ENCODE data around the gene IGFBPL1.

IGFBPL1 gene

GRCh38 chr9:38362852-38363588, 61.2 kb downstream of the IGFBPL1 start:
- TF ChIP-seq, protein P1, sequence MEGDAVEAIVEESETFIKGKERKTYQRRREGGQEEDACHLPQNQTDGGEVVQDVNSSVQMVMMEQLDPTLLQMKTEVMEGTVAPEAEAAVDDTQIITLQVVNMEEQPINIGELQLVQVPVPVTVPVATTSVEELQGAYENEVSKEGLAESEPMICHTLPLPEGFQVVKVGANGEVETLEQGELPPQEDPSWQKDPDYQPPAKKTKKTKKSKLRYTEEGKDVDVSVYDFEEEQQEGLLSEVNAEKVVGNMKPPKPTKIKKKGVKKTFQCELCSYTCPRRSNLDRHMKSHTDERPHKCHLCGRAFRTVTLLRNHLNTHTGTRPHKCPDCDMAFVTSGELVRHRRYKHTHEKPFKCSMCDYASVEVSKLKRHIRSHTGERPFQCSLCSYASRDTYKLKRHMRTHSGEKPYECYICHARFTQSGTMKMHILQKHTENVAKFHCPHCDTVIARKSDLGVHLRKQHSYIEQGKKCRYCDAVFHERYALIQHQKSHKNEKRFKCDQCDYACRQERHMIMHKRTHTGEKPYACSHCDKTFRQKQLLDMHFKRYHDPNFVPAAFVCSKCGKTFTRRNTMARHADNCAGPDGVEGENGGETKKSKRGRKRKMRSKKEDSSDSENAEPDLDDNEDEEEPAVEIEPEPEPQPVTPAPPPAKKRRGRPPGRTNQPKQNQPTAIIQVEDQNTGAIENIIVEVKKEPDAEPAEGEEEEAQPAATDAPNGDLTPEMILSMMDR (IDR thresholded peaks at IDR 0.05; ENCODE audit: borderline replicate concordance, insufficient read depth, low read depth, low read length) = peak; percentile 29; the same call in 1 of the 2 replicates
- H3K4me3 ChIP-seq (ENCODE audit: low read depth, low read length) = no peak overlapping the region

DNA sequence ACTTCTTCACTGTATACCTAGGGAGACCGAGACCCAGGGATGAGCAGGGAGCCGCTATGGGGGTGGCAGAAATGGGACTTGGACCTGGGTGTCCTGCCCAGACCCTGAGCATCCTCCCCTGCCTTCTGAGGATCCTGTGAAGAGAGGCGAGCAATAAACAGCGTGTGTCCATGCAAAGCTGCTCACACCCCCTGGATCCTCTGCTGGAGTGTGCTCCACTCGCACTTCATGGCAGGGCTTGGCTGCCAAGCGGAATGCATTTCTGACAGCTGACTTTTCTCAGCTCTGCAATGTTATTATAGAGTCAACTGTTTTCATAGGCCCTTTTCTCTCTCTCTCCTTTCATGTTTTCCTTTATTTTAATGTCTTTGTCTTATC, 62.8 kb downstream of the IGFBPL1 start:
- no peak overlapping the region for H3K4me3 ChIP-seq (ENCODE audit: low read depth, low read length)
- TF ChIP-seq, protein P1 (IDR thresholded peaks at IDR 0.05; ENCODE audit: borderline replicate concordance, insufficient read depth, low read depth, low read length) = no peak

GRCh38 chr9:38360839-38361472, 63.3 kb downstream of the IGFBPL1 start:
- TF ChIP-seq, protein P1 (IDR thresholded peaks at IDR 0.05; ENCODE audit: borderline replicate concordance, insufficient read depth, low read depth, low read length) = no peak
- H3K4me3 ChIP-seq (ENCODE audit: low read depth, low read length) = no peak overlapping the region

DNA sequence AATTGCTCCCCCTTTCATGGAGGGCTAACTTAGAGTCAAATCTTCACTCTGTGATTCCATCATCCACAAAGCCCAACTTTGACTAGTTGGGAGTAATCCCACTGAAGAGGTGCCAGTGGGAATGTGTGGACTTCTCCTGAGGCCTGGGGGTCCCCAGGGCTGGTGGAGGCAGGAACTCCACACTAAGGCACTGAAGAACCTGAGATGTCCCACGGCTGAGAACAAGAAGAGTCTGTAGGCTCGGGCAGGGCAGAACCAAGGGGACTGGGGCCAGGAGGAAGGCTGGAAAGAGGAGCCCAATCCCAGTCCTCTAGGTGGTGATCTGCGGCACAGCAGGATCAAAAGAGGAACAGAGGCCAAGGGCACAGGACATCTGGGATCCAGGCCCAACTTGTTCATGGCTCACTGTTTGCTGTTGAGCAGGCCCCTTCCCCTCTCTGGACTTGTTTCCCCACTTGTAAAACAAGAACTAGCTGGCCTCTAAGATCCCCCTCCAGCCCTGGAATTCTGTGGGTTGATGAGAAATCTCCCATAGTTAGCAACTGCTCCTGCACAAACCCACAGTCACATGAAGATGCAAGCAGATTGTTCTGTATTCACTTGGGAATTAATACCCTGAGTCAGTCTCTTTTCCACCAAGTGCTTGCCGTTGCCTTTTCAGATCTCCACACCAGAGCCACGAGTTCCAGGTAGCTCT, 64.4 kb downstream of the IGFBPL1 start:
- no peak overlapping the region for H3K4me3 ChIP-seq (ENCODE audit: low read depth, low read length)
- TF ChIP-seq, protein P1 (IDR thresholded peaks at IDR 0.05; ENCODE audit: borderline replicate concordance, insufficient read depth, low read depth, low read length) = no peak

- no peak overlapping the region for H3K4me3 ChIP-seq (ENCODE audit: low read depth, low read length)
- TF ChIP-seq, protein P1 (IDR thresholded peaks at IDR 0.05; ENCODE audit: borderline replicate concordance, insufficient read depth, low read depth, low read length) = no peak
Measured at GRCh38 chr9:38359297-38359653, 65.0 kb downstream of the IGFBPL1 start.

GRCh38 chr9:38358390-38359296, 65.6 kb downstream of the IGFBPL1 start:
- TF ChIP-seq, protein P1 (IDR thresholded peaks at IDR 0.05; ENCODE audit: borderline replicate concordance, insufficient read depth, low read depth, low read length) = no peak
- no peak overlapping the region for H3K4me3 ChIP-seq (ENCODE audit: low read depth, low read length)

Measured in GM12875 (cell line).